Femur (tissue), 1 donor: Measurements from ENCODE around the gene PGS1.
A peak's percentile ranks its signal among the peaks of the same experiment; 100 is the strongest.

Experiments used
- DNase-seq: peaks from one replicate; pipeline ENCODE4 v3.0.0-alpha.2; 2017

The PGS1 gene

GRCh38 chr17:78411241-78411857 is 32.9 kb downstream of the PGS1 start:
- no peak for DNase-seq

GRCh38 chr17:78412403-78412802 is 34.0 kb downstream of the PGS1 start:
- DNase-seq, result no peak

- no peak for DNase-seq
Observed at GRCh38 chr17:78414178-78415162, 36.0 kb downstream of the PGS1 start.

- DNase-seq, result peak; percentile 61
Observed at GRCh38 chr17:78415821-78416711, 37.6 kb downstream of the PGS1 start.

- DNase-seq, result peak; percentile 51
Observed at GRCh38 chr17:78416791-78417530, 38.5 kb downstream of the PGS1 start.

- no peak for DNase-seq
Observed at GRCh38 chr17:78417531-78417909, 39.1 kb downstream of the PGS1 start.

- DNase-seq, result no peak
Observed at GRCh38 chr17:78418326-78419026, 40.0 kb downstream of the PGS1 start.

GRCh38 chr17:78419970-78420815 is 41.7 kb downstream of the PGS1 start:
- no peak for DNase-seq

- DNase-seq, result no peak
Observed at GRCh38 chr17:78421084-78421533, 42.7 kb downstream of the PGS1 start.

GRCh38 chr17:78421534-78422266 is 43.3 kb downstream of the PGS1 start:
- DNase-seq, result peak; percentile 82

- no peak for DNase-seq
Observed at GRCh38 chr17:78422267-78422605, 43.8 kb downstream of the PGS1 start.

GRCh38 chr17:78422872-78423588 is 44.6 kb downstream of the PGS1 start:
- no peak for DNase-seq

- DNase-seq, result no peak
Observed at GRCh38 chr17:78423961-78424675, 45.7 kb downstream of the PGS1 start.

GRCh38 chr17:78425429-78425828 is 47.0 kb downstream of the PGS1 start:
- DNase-seq, result no peak

GRCh38 chr17:78426293-78426879 is 47.9 kb downstream of the PGS1 start:
- DNase-seq, result no peak

- no peak for DNase-seq
Observed at GRCh38 chr17:78427140-78427539, 48.7 kb downstream of the PGS1 start.

GRCh38 chr17:78428025-78428575 is 49.7 kb downstream of the PGS1 start:
- DNase-seq, result no peak
